ENCODE measurements around the gene KIF21B. TPM values are rescaled to one million over a fixed set of nuclear protein-coding genes. Genes with fewer than 3 reads are reported as not detected.

Gene KIF21B
- total and polyA plus RNA-seq, 4 donors = 1.3 to 7.4 (median 4.8) TPM

- ATAC-seq (ENCODE audit: insufficient read depth, low FRiP score) (no peak), DNase-seq (no peak)
- no peaks in the 10 kb centered on the region for H3K27me3 ChIP-seq (ENCODE audit: control insufficient read depth in 3 of 3, insufficient read depth in 3 of 3, low read length in 2 of 3)
- peak overlapping the region in 1 of 2 donors; percentile 33 for H3K27ac ChIP-seq (ENCODE audit: low read depth in 1 of 2, low read length in 1 of 2)
- 68 to 69% methylated on average over 7 of the region's 7 CpGs for WGBS, 2 donors
- peaks cover 5 to 75% (median 30%) of the 10 kb centered on the region in 5 donors for H3K4me1 ChIP-seq (ENCODE audit: control insufficient read depth in 5 of 5, insufficient read depth in 5 of 5, low read length in 5 of 5)
- TF ChIP-seq, protein P1, sequence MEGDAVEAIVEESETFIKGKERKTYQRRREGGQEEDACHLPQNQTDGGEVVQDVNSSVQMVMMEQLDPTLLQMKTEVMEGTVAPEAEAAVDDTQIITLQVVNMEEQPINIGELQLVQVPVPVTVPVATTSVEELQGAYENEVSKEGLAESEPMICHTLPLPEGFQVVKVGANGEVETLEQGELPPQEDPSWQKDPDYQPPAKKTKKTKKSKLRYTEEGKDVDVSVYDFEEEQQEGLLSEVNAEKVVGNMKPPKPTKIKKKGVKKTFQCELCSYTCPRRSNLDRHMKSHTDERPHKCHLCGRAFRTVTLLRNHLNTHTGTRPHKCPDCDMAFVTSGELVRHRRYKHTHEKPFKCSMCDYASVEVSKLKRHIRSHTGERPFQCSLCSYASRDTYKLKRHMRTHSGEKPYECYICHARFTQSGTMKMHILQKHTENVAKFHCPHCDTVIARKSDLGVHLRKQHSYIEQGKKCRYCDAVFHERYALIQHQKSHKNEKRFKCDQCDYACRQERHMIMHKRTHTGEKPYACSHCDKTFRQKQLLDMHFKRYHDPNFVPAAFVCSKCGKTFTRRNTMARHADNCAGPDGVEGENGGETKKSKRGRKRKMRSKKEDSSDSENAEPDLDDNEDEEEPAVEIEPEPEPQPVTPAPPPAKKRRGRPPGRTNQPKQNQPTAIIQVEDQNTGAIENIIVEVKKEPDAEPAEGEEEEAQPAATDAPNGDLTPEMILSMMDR (IDR thresholded peaks at IDR 0.05; ENCODE audit: control extremely low read depth, extremely low read depth) = no peak
- no peak overlapping the region for H3K4me3 ChIP-seq
- H3K9me3 ChIP-seq (ENCODE audit: control insufficient read depth in 4 of 4, insufficient read depth in 3 of 4, low read length in 3 of 4) = no peaks in the 10 kb centered on the region
- peak overlapping the region in 1 of 2 donors; percentile 72 for H3K9ac ChIP-seq (ENCODE audit: insufficient read depth in 1 of 2, low read length in 2 of 2)
- no peaks in the 10 kb centered on the region for H3K36me3 ChIP-seq (ENCODE audit: control insufficient read depth in 4 of 4, insufficient read depth in 4 of 4, low read length in 4 of 4)
Observed at GRCh38 chr1:201021630-201022492, 1.7 kb downstream of the KIF21B start.

- H3K4me1 ChIP-seq (ENCODE audit: control insufficient read depth in 5 of 5, insufficient read depth in 5 of 5, low read length in 5 of 5) = peaks cover 5 to 75% (median 24%) of the 10 kb centered on the region in 5 donors
- no peaks in the 10 kb centered on the region for H3K27me3 ChIP-seq (ENCODE audit: control insufficient read depth in 3 of 3, insufficient read depth in 3 of 3, low read length in 2 of 3)
- no peak overlapping the region for H3K9ac ChIP-seq (ENCODE audit: insufficient read depth in 1 of 2, low read length in 2 of 2)
- DNase-seq (peak in 2 of 3 donors; percentile 38 to 62), ATAC-seq (ENCODE audit: insufficient read depth, low FRiP score) (no peak)
- H3K9me3 ChIP-seq (ENCODE audit: control insufficient read depth in 4 of 4, insufficient read depth in 3 of 4, low read length in 3 of 4) = no peaks in the 10 kb centered on the region
- WGBS, 2 donors = 60 to 65% methylated on average over 11 of the region's 11 CpGs
- peak overlapping the region in 1 of 2 donors; percentile 44 for H3K27ac ChIP-seq (ENCODE audit: low read depth in 1 of 2, low read length in 1 of 2)
- H3K4me3 ChIP-seq = no peak overlapping the region
- TF ChIP-seq, protein P1 (IDR thresholded peaks at IDR 0.05; ENCODE audit: control extremely low read depth, extremely low read depth) = no peak
- no peaks in the 10 kb centered on the region for H3K36me3 ChIP-seq (ENCODE audit: control insufficient read depth in 4 of 4, insufficient read depth in 4 of 4, low read length in 4 of 4)
Observed at GRCh38 chr1:201020721-201021629, 2.5 kb downstream of the KIF21B start.

- no peak for ATAC-seq (ENCODE audit: insufficient read depth, low FRiP score)
Observed at GRCh38 chr1:201020040-201020591, 3.4 kb downstream of the KIF21B start.

More at GRCh38 chr1:201020040-201020591, 3.4 kb downstream of the KIF21B start:
- Histone ChIP-seq H3K9me3 (ENCODE audit: control insufficient read depth in 4 of 4, insufficient read depth in 3 of 4, low read length in 3 of 4) (no peaks in the 10 kb centered on the region), H3K27ac (ENCODE audit: low read depth in 1 of 2, low read length in 1 of 2) (peak overlapping the region in 1 of 2 donors; percentile 44), H3K36me3 (ENCODE audit: control insufficient read depth in 4 of 4, insufficient read depth in 4 of 4, low read length in 4 of 4) (no peaks in the 10 kb centered on the region), H3K27me3 (ENCODE audit: control insufficient read depth in 3 of 3, insufficient read depth in 3 of 3, low read length in 2 of 3) (no peaks in the 10 kb centered on the region), H3K4me3 (no peak overlapping the region), H3K4me1 (ENCODE audit: control insufficient read depth in 5 of 5, insufficient read depth in 5 of 5, low read length in 5 of 5) (peaks cover 5 to 75% (median 30%) of the 10 kb centered on the region in 5 donors), H3K9ac (ENCODE audit: insufficient read depth in 1 of 2, low read length in 2 of 2) (no peak overlapping the region)
- WGBS, 2 donors = 53 to 71% methylated on average over 3 to 4 of the region's 4 CpGs
- TF ChIP-seq, protein P1 (IDR thresholded peaks at IDR 0.05; ENCODE audit: control extremely low read depth, extremely low read depth) = no peak
- DNase-seq = no peak
